ENCODE data around the gene NTN5. TPM values are rescaled to one million over a fixed set of nuclear protein-coding genes. Genes with fewer than 3 reads are reported as not detected.

Gene NTN5
- total RNA-seq, 1 donor from 2014 or later, result 0.11 TPM

DNA sequence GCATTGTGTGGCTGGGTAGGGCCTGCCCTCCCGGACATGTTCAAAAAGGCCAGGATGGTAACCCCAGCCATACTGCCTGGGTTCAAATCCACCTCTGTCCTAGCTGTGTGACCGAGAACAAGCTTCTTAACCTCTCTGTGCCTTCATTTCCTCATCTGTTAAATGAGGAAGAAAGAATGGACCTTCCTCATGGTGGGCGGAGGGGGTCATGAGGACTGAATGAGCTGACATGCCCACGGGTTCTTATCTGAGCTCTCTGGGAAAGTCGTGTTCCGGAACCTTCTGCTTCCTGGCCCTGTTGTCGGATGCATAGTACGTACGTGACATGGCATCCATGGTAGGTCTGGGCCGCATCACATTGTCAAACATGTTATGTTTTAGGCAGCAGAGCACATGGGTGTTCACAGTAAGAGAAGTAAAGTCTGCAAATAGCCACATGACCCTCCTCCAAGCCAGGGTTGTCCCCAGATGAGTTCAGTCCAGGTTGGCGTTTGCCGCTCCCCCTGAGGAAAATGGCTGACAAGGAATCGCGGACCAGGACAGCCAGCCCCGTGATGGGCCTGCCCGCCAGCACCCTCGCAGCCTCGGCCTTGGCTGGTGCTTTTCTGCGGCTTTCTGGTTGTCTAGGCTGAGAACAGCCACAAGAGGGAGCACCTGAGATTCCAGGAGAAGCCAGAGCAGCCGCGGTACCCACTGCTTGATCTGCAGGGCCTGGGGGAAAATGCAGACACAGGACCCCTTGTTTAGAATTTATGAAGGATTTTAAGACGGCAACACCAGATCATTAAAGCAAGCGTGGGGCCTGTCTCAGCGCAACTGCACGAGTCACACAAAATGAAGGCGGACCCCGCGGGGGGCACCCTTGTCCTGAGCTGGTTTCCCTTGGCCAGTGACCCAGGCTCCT, 2.4 kb upstream of the NTN5 start:
- intact Hi-C loops (cut with micrococcal nuclease), result no loop called here
- no peaks in the 10 kb centered on the region for H3K9me3 ChIP-seq (replicated peaks)
- DNase-seq, result peak; percentile 77
- no peaks in the 10 kb centered on the region for H3K27me3 ChIP-seq (ENCODE audit: low read depth)
- H3K4me1 ChIP-seq, result peaks cover 9% of the 10 kb centered on the region
- no peaks in the 10 kb centered on the region for H3K36me3 ChIP-seq
- TF ChIP-seq, protein P1, sequence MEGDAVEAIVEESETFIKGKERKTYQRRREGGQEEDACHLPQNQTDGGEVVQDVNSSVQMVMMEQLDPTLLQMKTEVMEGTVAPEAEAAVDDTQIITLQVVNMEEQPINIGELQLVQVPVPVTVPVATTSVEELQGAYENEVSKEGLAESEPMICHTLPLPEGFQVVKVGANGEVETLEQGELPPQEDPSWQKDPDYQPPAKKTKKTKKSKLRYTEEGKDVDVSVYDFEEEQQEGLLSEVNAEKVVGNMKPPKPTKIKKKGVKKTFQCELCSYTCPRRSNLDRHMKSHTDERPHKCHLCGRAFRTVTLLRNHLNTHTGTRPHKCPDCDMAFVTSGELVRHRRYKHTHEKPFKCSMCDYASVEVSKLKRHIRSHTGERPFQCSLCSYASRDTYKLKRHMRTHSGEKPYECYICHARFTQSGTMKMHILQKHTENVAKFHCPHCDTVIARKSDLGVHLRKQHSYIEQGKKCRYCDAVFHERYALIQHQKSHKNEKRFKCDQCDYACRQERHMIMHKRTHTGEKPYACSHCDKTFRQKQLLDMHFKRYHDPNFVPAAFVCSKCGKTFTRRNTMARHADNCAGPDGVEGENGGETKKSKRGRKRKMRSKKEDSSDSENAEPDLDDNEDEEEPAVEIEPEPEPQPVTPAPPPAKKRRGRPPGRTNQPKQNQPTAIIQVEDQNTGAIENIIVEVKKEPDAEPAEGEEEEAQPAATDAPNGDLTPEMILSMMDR (IDR thresholded peaks at IDR 0.05; ENCODE audit: borderline replicate concordance), result peak; percentile 90
- no peak overlapping the region for H3K4me3 ChIP-seq
- peak overlapping the region; percentile 45 for H3K27ac ChIP-seq (replicated peaks)

DNA sequence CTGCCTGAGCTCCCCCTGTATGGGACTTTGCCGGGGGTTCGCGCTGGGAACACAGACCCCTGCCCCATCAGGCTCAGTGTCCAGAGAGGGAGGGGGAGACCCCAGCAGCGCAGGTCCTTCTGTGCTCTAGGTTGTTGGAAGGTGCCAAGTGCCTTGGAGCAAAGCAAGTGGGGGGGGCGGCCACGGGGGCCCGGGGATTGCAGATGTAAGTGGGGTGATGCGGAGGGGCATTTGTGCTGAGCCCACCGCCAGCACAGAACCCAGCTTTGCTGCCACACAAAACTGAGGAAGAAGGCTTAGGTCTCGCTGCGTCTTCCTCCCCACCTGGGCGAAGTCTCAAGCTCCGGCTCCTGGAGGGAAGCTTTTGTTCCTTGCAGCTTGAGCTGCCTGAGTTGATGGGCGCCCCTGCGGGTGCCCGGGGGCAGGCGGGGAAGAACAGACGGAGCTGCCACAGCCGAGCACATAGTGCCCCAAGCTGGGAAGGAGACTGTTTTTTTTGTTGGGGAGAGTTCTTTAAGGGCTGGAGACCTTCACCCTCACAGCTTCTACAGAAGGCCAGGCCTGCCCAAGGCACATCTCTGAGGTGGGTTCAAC, 1.5 kb upstream of the NTN5 start:
- Histone ChIP-seq H3K27me3 (ENCODE audit: low read depth) (no peaks in the 10 kb centered on the region), H3K4me3 (no peak overlapping the region), H3K9me3 (replicated peaks) (no peaks in the 10 kb centered on the region), H3K27ac (replicated peaks) (no peak overlapping the region), H3K4me1 (peaks cover 9% of the 10 kb centered on the region), H3K36me3 (no peaks in the 10 kb centered on the region)
- TF ChIP-seq, protein P1 (IDR thresholded peaks at IDR 0.05; ENCODE audit: borderline replicate concordance), result no peak
- DNase-seq, result no peak
- intact Hi-C loops (cut with micrococcal nuclease), result no loop called here

DNA sequence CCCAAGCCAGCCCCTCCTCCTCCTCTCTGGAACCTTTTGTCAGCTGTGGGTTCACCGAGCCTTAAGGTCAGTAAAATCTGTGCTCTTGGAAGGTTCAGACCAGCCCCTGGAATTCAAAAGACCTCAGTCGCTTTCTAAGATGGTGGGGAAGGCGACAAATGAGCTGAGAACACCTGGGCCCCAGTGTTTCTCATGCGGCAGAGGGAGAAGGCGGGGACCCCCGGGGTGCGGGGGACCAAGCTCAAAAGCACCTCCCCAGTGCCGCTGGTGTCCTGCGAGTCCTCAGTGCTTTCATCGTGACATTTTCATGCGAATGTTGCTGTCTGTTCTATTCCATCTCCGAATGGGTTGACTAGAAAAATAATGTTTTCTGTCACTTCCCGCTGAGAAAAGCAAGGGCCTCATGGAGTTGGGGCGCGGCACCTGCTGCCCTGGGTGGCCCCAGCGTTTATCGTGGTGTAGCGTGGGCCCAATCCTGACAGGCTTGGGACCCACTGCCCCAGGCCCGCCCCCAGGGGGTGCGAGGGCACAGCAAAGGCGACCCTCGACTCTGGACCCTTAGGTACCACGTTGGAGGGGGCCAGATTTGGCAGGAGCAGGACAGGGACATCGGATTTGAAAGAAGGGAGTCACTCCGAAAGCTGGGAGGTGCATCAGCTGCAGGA, 751 bp upstream of the NTN5 start:
- TF ChIP-seq, protein P1 (IDR thresholded peaks at IDR 0.05; ENCODE audit: borderline replicate concordance), result no peak
- no peaks in the 10 kb centered on the region for H3K9me3 ChIP-seq (replicated peaks)
- H3K27me3 ChIP-seq (ENCODE audit: low read depth), result no peaks in the 10 kb centered on the region
- H3K36me3 ChIP-seq, result no peaks in the 10 kb centered on the region
- no peak overlapping the region for H3K27ac ChIP-seq (replicated peaks)
- H3K4me3 ChIP-seq, result no peak overlapping the region
- peaks cover 9% of the 10 kb centered on the region for H3K4me1 ChIP-seq
- DNase-seq, result no peak
- intact Hi-C loops (cut with micrococcal nuclease), result no loop called here

DNA sequence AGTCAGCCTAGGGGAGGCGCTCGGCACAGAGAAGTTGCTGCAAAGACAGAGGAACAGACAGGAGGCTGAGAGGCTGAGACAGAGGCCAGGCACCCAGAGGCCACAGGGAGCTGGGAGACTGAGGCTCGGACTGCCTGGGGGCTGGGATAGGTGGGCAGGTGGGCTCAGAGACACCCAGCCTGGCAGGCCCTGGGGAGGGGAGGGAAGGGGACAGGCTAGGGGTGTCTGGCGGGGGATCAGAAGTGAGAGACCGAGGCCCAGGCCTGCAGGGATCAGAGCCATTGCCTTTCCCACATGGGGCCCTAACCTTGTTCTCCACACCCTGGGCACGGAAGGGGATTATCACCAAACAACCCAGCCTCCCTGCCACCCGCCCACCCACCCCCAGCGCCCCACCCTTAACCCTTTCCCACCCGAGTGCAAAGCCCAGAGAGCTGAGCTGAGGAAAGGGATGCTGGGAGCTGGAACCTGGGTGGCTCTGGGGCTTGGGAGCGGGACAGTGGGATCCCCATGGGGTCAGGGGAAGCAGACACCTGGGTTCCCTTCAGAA, 1.3 kb downstream of the NTN5 start:
- peaks cover 9% of the 10 kb centered on the region for H3K4me1 ChIP-seq
- no peaks in the 10 kb centered on the region for H3K36me3 ChIP-seq
- H3K27ac ChIP-seq (replicated peaks), result no peak overlapping the region
- H3K27me3 ChIP-seq (ENCODE audit: low read depth), result no peaks in the 10 kb centered on the region
- DNase-seq, result no peak
- H3K9me3 ChIP-seq (replicated peaks), result no peaks in the 10 kb centered on the region
- TF ChIP-seq, protein P1 (IDR thresholded peaks at IDR 0.05; ENCODE audit: borderline replicate concordance), result no peak
- H3K4me3 ChIP-seq, result no peak overlapping the region
- intact Hi-C loops (cut with micrococcal nuclease), result no loop called here

DNA sequence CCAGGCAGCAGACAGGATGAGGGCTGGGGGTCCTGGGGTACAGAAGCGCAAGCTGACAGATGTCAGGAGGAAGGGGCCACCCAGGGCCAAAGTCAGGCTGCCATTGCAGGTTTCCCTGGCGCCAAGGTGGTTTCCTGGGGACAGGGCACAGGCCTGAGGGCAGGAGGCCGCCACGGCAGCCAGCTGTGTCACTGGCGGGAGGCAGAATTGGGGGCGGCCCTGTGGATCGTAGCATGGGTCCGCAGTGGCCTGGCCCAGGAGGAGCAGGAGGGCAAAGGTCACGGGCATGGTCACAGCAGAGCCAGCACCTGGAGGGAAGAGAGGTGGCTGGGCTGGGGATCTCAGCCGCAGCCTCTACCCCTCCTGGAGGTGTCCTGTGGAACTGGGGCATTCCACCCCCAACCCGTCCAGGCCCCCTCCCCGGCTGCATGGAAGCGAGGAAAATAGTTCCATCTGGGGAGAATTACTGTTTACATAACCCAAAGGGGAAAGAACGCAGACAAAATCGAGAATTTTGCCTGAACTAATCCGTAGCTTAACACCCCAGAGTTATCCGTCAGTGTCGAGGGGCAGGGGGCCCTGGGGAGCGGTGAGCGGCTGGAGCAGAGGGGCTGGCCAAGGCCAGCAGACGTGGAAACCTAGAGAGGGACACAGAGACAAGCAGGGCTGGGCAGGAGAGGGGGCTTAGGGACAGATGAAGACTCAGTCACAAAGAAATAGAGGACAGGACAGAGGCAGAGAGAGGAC, 1.9 kb downstream of the NTN5 start:
- intact Hi-C loops (cut with micrococcal nuclease), result no loop called here
- H3K36me3 ChIP-seq, result no peaks in the 10 kb centered on the region
- no peak overlapping the region for H3K4me3 ChIP-seq
- no peak overlapping the region for H3K27ac ChIP-seq (replicated peaks)
- peaks cover 9% of the 10 kb centered on the region for H3K4me1 ChIP-seq
- no peak for DNase-seq
- H3K27me3 ChIP-seq (ENCODE audit: low read depth), result no peaks in the 10 kb centered on the region
- TF ChIP-seq, protein P1 (IDR thresholded peaks at IDR 0.05; ENCODE audit: borderline replicate concordance), result no peak
- no peaks in the 10 kb centered on the region for H3K9me3 ChIP-seq (replicated peaks)

All from left ventricle myocardium inferior (tissue), 1 donor.